Endothelial cell of umbilical vein (primary cell): ENCODE data around the gene GNAO1. TPM values are rescaled to one million over a fixed set of nuclear protein-coding genes. Genes with fewer than 3 reads are reported as not detected.

Experiments
- BruUV-seq: library from RNA; stranded (reverse); fragments of 400-500 nt; replicated peaks from 2 replicates; lab custom pipeline; 2021; lab: Mats Ljungman, UMichigan
- CTCF ChIA-PET: fragments of 300-600, 350-600 bp; sonication (Branson Sonifier 250); formaldehyde crosslinking; loops from one replicate; lab custom pipeline; 2021; ENCODE audit warnings: antibody characterized with exemption, inconsistent platforms; lab: Charles Lee
- POLR2A ChIA-PET: fragments of 300-600, 350-600 bp; sonication (Branson Sonifier 250); formaldehyde crosslinking; loops from one replicate; lab custom pipeline; 2021; ENCODE audit warnings: antibody characterized with exemption, inconsistent platforms; lab: Charles Lee
- DNase-seq: peaks from one replicate; pipeline ENCODE4 v3.0.0-alpha.2; 2011; ENCODE audit warnings: low read depth, low spot score
- FAIRE-seq: peaks from 2 replicates; lab custom pipeline; 2011; peaks lifted over from hg19 to GRCh38; lab: Jason Lieb, UNC
- H2AFZ ChIP-seq: 2 replicates; pipeline ENCODE4 v1.6.0; 2012; ENCODE audit warnings: low read depth, low read length, control low read depth, inconsistent platforms
- H3K27ac ChIP-seq: 2 replicates; pipeline ENCODE4 v1.5.1; 2011; ENCODE audit warnings: low read depth, mild to moderate bottlenecking, control low read depth, low read length, moderate library complexity; ENCODE audit not compliant: insufficient read depth
- H3K27me3 ChIP-seq, 2 experiments: 2 replicates each; pipeline versions ENCODE4 v1.6.0 to v1.6.1; 2011; ENCODE audit warnings: low read length in 2 of 2, mixed read lengths in 1 of 2; ENCODE audit not compliant: control insufficient read depth in 2 of 2, insufficient read depth in 2 of 2
- H3K36me3 ChIP-seq, 2 experiments: 2 replicates in 1 of 2; 3 replicates in 1 of 2; pipeline ENCODE4 v1.5.1; 2011; ENCODE audit warnings: low read length in 2 of 2, mild to moderate bottlenecking in 1 of 2, moderate library complexity in 1 of 2; ENCODE audit not compliant: control insufficient read depth in 2 of 2, insufficient read depth in 2 of 2; ENCODE audit errors: extremely low read depth in 1 of 2
- H3K4me1 ChIP-seq: 3 replicates; pipeline ENCODE4 v1.5.1; 2011; ENCODE audit warnings: mild to moderate bottlenecking, low read length; ENCODE audit not compliant: control insufficient read depth, insufficient read depth; ENCODE audit errors: extremely low read depth
- H3K4me2 ChIP-seq: 2 replicates; pipeline ENCODE4 v1.6.1; 2011; ENCODE audit warnings: low read length, control low read depth, mixed read lengths; ENCODE audit not compliant: insufficient read depth
- H3K4me3 ChIP-seq, 3 experiments: fragments of 200-600 bp in 1 of 3; sonication (generic), shearing (Covaris generic) in 1 of 3; replicated peaks in 1 of 3; 2 replicates each; pipeline ENCODE4 v1.5.1; 2011 to 2016; ENCODE audit warnings: control low read depth in 3 of 3, low read length in 3 of 3, mild to moderate bottlenecking in 2 of 3, inconsistent platforms in 1 of 3, low read depth in 1 of 3, moderate library complexity in 1 of 3; ENCODE audit not compliant: insufficient read depth in 1 of 3
- H3K79me2 ChIP-seq: 2 replicates; pipeline ENCODE4 v1.6.0; 2012; ENCODE audit warnings: low read length, inconsistent platforms; ENCODE audit not compliant: control insufficient read depth, insufficient read depth
- H3K9ac ChIP-seq: replicated peaks from 2 replicates; pipeline ENCODE3; 2011; ENCODE audit warnings: low read length, control low read depth; ENCODE audit not compliant: insufficient read depth; ENCODE audit errors: extremely low read depth
- H3K9me1 ChIP-seq: replicated peaks from 3 replicates; pipeline ENCODE4 v1.6.0; 2011; ENCODE audit warnings: mild to moderate bottlenecking, low read length; ENCODE audit not compliant: control insufficient read depth, insufficient read depth; ENCODE audit errors: extremely low read depth
- H3K9me3 ChIP-seq: replicated peaks from 2 replicates; pipeline ENCODE4 v1.5.1; 2012; ENCODE audit warnings: low read length, inconsistent platforms; ENCODE audit not compliant: control insufficient read depth, insufficient read depth
- H4K20me1 ChIP-seq: replicated peaks from 2 replicates; pipeline ENCODE3; 2011; ENCODE audit warnings: mild to moderate bottlenecking, low read length; ENCODE audit not compliant: control insufficient read depth, insufficient read depth; ENCODE audit errors: extremely low read depth
- EZH2 ChIP-seq: IDR thresholded peaks from 2 replicates; pipeline ENCODE4 v1.6.1; 2012; ENCODE audit warnings: borderline replicate concordance, low read depth, mild to moderate bottlenecking, moderate library complexity, low read length, inconsistent platforms; ENCODE audit not compliant: severe bottlenecking
- FOS ChIP-seq: IDR thresholded peaks from 2 replicates; pipeline ENCODE4 v1.6.1; 2011; ENCODE audit warnings: mild to moderate bottlenecking, low read length, moderate library complexity, borderline replicate concordance; ENCODE audit not compliant: insufficient read depth
- GATA2 ChIP-seq: IDR thresholded peaks from 2 replicates; pipeline ENCODE4 v1.7.0; 2011; ENCODE audit warnings: low read depth, mild to moderate bottlenecking, moderate library complexity, mixed read lengths, low read length; ENCODE audit not compliant: insufficient read length, insufficient read depth
- POLR2A ChIP-seq: IDR thresholded peaks from 2 replicates; pipeline ENCODE4 v1.6.1; 2012; ENCODE audit warnings: low read depth, mild to moderate bottlenecking, control low read depth, low read length
- POLR2AphosphoS5 ChIP-seq: IDR thresholded peaks from 2 replicates; pipeline ENCODE4 v1.6.1; 2012; ENCODE audit warnings: low read depth, mild to moderate bottlenecking, control low read depth, low read length, moderate library complexity; ENCODE audit not compliant: insufficient read depth
- dilution Hi-C: fragments of 300-500 bp; cut with MboI; formaldehyde crosslinking; loops from one replicate; pipeline ENCODE4 v1.15.0; 2019; ENCODE audit warnings: low sequenced_read_pairs; ENCODE audit not compliant: extremely low pct_ligation_motif_present
- intact Hi-C: fragments of 100-400 bp; cut with micrococcal nuclease; formaldehyde crosslinking; loops from one replicate; pipeline ENCODE4 v1.10.0; 2022
- polyA plus RNA-seq, 4 experiments: library from polyadenylated mRNA; depleted of rRNA in 3 of 4; stranded (reverse) in 3 of 4; unstranded in 1 of 4; fragments of >200 nt; gene quantifications; 2 replicates each; pipeline versions ENCODE4 v1.2.1 to v1.2.3, GENCODE V29; 2011 to 2012; ENCODE audit warnings: missing spikeins in 1 of 4
- total RNA-seq: library from RNA; stranded (reverse); gene quantifications from 2 replicates; pipeline ENCODE4 v1.2.3, GENCODE V29; 2021

The GNAO1 gene
- total and polyA plus RNA-seq, 2 donors (not counting 3 experiments of a cell fraction or from before 2014, with no cell fraction given): not detected

DNA sequence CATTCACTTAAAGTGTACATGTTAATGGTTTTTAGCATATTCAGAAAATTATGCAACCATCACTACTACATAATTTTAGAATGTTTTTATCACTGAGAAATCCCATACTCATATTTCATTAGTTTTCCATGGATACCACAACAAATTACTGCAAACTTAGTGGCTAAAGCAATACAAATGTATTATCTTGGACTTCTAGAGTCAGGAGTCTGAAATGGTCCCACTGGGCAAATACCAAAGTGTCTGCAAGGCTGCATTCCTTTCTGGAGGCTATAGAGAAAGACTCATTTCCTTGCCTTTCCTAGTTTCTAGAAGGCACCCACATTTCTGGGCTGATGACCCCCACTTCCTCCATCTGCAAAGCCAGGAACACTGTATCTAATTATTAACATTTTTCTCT lies 16.9 kb upstream of the GNAO1 start:
- no TSS peak for BruUV-seq
- no peak for DNase-seq

DNA sequence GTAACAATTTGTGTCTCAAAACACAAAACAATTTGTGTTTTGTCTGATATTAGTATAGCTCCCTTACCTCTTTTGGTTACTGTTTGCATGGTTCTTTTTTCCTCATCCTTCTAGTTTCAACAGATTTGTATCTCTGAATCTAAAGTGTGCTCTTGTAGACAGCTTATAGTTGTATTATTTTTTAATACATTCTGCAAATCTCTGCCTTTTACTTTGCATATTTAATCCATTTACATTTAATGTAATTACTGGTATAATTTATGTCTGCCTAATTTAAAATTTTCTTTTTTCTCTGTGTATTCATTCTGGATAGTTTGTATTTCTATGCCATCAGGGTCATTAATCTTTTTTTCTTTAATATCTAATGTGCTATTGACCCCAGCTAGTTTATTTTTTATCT lies 9.9 kb upstream of the GNAO1 start:
- H3K9me1 ChIP-seq: no peaks in the 10 kb centered on the region
- no peak overlapping the region for H3K4me3 ChIP-seq
- H2AFZ ChIP-seq: no peak overlapping the region
- DNase-seq (no peak), FAIRE-seq (no peak)
- H3K4me2 ChIP-seq: no peak overlapping the region
- no peak overlapping the region for H3K27ac ChIP-seq
- no peaks in the 10 kb centered on the region for H3K36me3 ChIP-seq
- H3K9me3 ChIP-seq: no peaks in the 10 kb centered on the region
- no peaks in the 10 kb centered on the region for H4K20me1 ChIP-seq
- TF ChIP-seq POLR2AphosphoS5 (no peak), EZH2 (no peak), FOS (no peak)
- H3K4me1 ChIP-seq: no peaks in the 10 kb centered on the region
- dilution Hi-C loops (no loop called here), intact Hi-C loops (no loop called here)
- BruUV-seq: no TSS peak
- no peaks in the 10 kb centered on the region for H3K79me2 ChIP-seq
- no peaks in the 10 kb centered on the region for H3K27me3 ChIP-seq
- CTCF ChIA-PET: no interaction called here
- H3K9ac ChIP-seq: no peak overlapping the region
- POLR2A ChIA-PET: no interaction called here

More for the DNA sequence above, 16.9 kb upstream of the GNAO1 start:
- H3K36me3 ChIP-seq: no peaks in the 10 kb centered on the region
- H3K79me2 ChIP-seq: no peaks in the 10 kb centered on the region
- CTCF ChIA-PET: no interaction called here
- dilution Hi-C loops (no loop called here), intact Hi-C loops (no loop called here)
- no peak overlapping the region for H3K27ac ChIP-seq
- H3K4me2 ChIP-seq: no peak overlapping the region
- H3K9me1 ChIP-seq: no peaks in the 10 kb centered on the region
- H3K4me1 ChIP-seq: no peaks in the 10 kb centered on the region
- H2AFZ ChIP-seq: no peak overlapping the region
- POLR2A ChIA-PET: no interaction called here
- no peak for FAIRE-seq
- H3K9ac ChIP-seq: no peak overlapping the region
- no peak overlapping the region for H3K4me3 ChIP-seq
- no peaks in the 10 kb centered on the region for H4K20me1 ChIP-seq
- H3K9me3 ChIP-seq: no peaks in the 10 kb centered on the region
- TF ChIP-seq EZH2 (no peak), GATA2 (no peak), POLR2A (no peak)
- H3K27me3 ChIP-seq: no peaks in the 10 kb centered on the region
